HepG2 (cell line): Measurements from ENCODE around the gene KMT2E. TPM values are rescaled to one million over a fixed set of nuclear protein-coding genes. Genes with fewer than 3 reads are reported as not detected.
A peak's percentile ranks its signal among the peaks of the same experiment; 100 is the strongest.

Experiments used
- ATAC-seq: fragments of 200-7000 bp; cut with Tn5 transposase; 3 replicates; pipeline ENCODE4 v1.9.1; 2020; ENCODE audit warnings: mild to moderate bottlenecking, moderate library complexity
- BruUV-seq: library from RNA; stranded (reverse); fragments of 400-500 nt; replicated peaks from 2 replicates; lab custom pipeline; 2021; lab: Mats Ljungman, UMichigan
- CTCF ChIA-PET: fragments of 300-600 bp; formaldehyde crosslinking; extraction: SDS; loops from one replicate; lab custom pipeline; 2021; ENCODE audit warnings: low total read pairs, inconsistent platforms, low intra/inter-chr PET ratio; lab: Yijun Ruan, JAX
- POLR2A ChIA-PET: fragments of 350-600 bp; sonication (Branson Sonifier 250); formaldehyde crosslinking; loops from one replicate; lab custom pipeline; 2020; ENCODE audit warnings: antibody characterized with exemption, inconsistent platforms; lab: Yijun Ruan, JAX
- DNase-seq: peaks from one replicate; pipeline ENCODE4 v3.0.0-alpha.2; 2015; ENCODE audit warnings: low spot score
- FAIRE-seq: peaks from 3 replicates; lab custom pipeline; 2011; peaks lifted over from hg19 to GRCh38; lab: Jason Lieb, UNC
- H2AFZ ChIP-seq: one replicate; pipeline ENCODE4 v1.6.1; 2011; ENCODE audit warnings: low read length, inconsistent platforms
- H3K27ac ChIP-seq: fragments of 300-600 bp; 3 replicates; pipeline ENCODE4 v1.8.0; 2011; ENCODE audit warnings: mixed run types, mild to moderate bottlenecking, mixed read lengths, low read length, inconsistent platforms; ENCODE audit not compliant: insufficient read depth; ENCODE audit errors: extremely low read length
- H3K27me3 ChIP-seq, 2 experiments: fragments of 200-600 bp in 1 of 2; 2 replicates in 1 of 2; 3 replicates in 1 of 2; pipeline versions ENCODE4 v1.6.0 to v1.8.0; 2011; ENCODE audit warnings: low read length in 2 of 2, mild to moderate bottlenecking in 2 of 2, moderate library complexity in 2 of 2, inconsistent platforms in 1 of 2; ENCODE audit not compliant: insufficient read depth in 2 of 2, control insufficient read depth in 1 of 2
- H3K36me3 ChIP-seq, 2 experiments: fragments of 200-600 bp in 1 of 2; replicated peaks in 1 of 2; 2 replicates in 1 of 2; 3 replicates in 1 of 2; pipeline versions ENCODE4 v1.5.1 to v1.8.0; 2011; ENCODE audit warnings: low read length in 2 of 2, inconsistent platforms in 1 of 2; ENCODE audit not compliant: insufficient read depth in 2 of 2, control insufficient read depth in 1 of 2
- H3K4me1 ChIP-seq: 2 replicates; pipeline ENCODE4 v1.5.1; 2012; ENCODE audit warnings: low read length, inconsistent platforms; ENCODE audit not compliant: insufficient read depth
- H3K4me2 ChIP-seq: 2 replicates; pipeline ENCODE4 v1.6.0; 2011; ENCODE audit warnings: low read depth, low read length, inconsistent platforms
- H3K4me3 ChIP-seq, 3 experiments: fragments of 200-600 bp in 1 of 3; sonication (generic), shearing (Covaris generic) in 1 of 3; replicated peaks in 1 of 3; 2 replicates each; pipeline ENCODE4 v1.5.1; 2011 to 2016; ENCODE audit warnings: low read length in 3 of 3, inconsistent platforms in 2 of 3, low read depth in 2 of 3, mild to moderate bottlenecking in 2 of 3, control low read depth in 1 of 3, mixed read lengths in 1 of 3; ENCODE audit not compliant: insufficient read depth in 1 of 3
- H3K79me2 ChIP-seq: one replicate; pipeline ENCODE4 v1.6.1; 2011; ENCODE audit warnings: low read length, inconsistent platforms; ENCODE audit not compliant: insufficient read depth
- H3K9ac ChIP-seq: 2 replicates; pipeline ENCODE4 v1.6.0; 2011; ENCODE audit warnings: mild to moderate bottlenecking, low read depth, low read length, inconsistent platforms; ENCODE audit not compliant: insufficient read depth
- H3K9me3 ChIP-seq: 2 replicates; pipeline ENCODE4 v1.5.1; 2012; ENCODE audit warnings: mild to moderate bottlenecking, low read length
- H4K20me1 ChIP-seq: 2 replicates; pipeline ENCODE4 v1.6.0; 2011; ENCODE audit warnings: inconsistent platforms, mild to moderate bottlenecking, low read length, moderate library complexity; ENCODE audit not compliant: insufficient read depth
- ATF4 ChIP-seq, 2 experiments: fragments of 450-650 bp in 1 of 2; sonication (generic) in 1 of 2; formaldehyde crosslinking; IDR thresholded peaks; 2 replicates each; pipeline versions ENCODE4 v1.5.0 to v1.8.0; 2020 to 2022; ENCODE audit warnings: mild to moderate bottlenecking in 1 of 2, missing genetic modification reagents in 1 of 2
- GATAD2A ChIP-seq: IDR thresholded peaks from 2 replicates; pipeline ENCODE4 v1.6.1; 2016
- GPN1 ChIP-seq: sonication (generic); formaldehyde crosslinking; IDR thresholded peaks from 2 replicates; pipeline ENCODE4 v1.5.1; 2020; ENCODE audit warnings: missing genetic modification reagents, borderline replicate concordance
- PAF1 ChIP-seq: IDR thresholded peaks from 2 replicates; pipeline ENCODE4 v1.6.1; 2016; ENCODE audit warnings: missing genetic modification reagents, missing compliant biosample characterization
- ZBTB38 ChIP-seq: sonication (generic); formaldehyde crosslinking; IDR thresholded peaks from 2 replicates; pipeline ENCODE4 v1.5.1; 2020; ENCODE audit warnings: mild to moderate bottlenecking, missing genetic modification reagents
- WGBS: methylation state at CpG from one replicate; pipeline ENCODE4 v1.1.6; 2017; ENCODE audit warnings: low lambda C conversion rate; 5-methylcytosine and 5-hydroxymethylcytosine counted together
- in situ Hi-C: cut with HindIII; loops from 2 replicates; pipeline ENCODE4 v1.10.0; 2017; ENCODE audit warnings: low pct_unique_long_range_greater_than_20kb; ENCODE audit not compliant: extremely low pct_ligation_motif_present
- intact Hi-C: fragments of 100-400 bp; cut with micrococcal nuclease; formaldehyde crosslinking; loops from one replicate; pipeline ENCODE4 v1.10.0; 2022; ENCODE audit not compliant: unreplicated experiment
- polyA plus RNA-seq, 8 experiments: library from polyadenylated mRNA; depleted of rRNA in 3 of 8; stranded (reverse) in 7 of 8; unstranded in 1 of 8; fragments of >200 nt; fragmentation: Illumina TruSeq in 4 of 8; extraction: Trizol in 4 of 8; gene quantifications; 2 replicates each; pipeline versions ENCODE4 v1.2.1 to v1.2.3, GENCODE V29; 2011 to 2016; ENCODE audit warnings: low read depth in 4 of 8, missing spikeins in 1 of 8, mixed read lengths in 1 of 8; ENCODE audit not compliant: insufficient read depth in 1 of 8
- total RNA-seq, 5 experiments: library from RNA; depleted of rRNA; stranded (reverse); fragments of >200 nt; fragmentation: Illumina TruSeq; extraction: Trizol; gene quantifications; 2 replicates each; pipeline ENCODE4 v1.2.3, GENCODE V29; 2016; ENCODE audit warnings: low read depth in 1 of 5

Gene KMT2E
- total and polyA plus RNA-seq, 2 of the 13 experiments (the other 11 are each of a cell fraction or from before 2014, with no cell fraction given): 6.3 to 24.4 TPM

- TF ChIP-seq GATAD2A (peak; percentile 1; the same call in 1 of the 2 replicates), ATF4 (CRISPR knock-in tag; IDR thresholded peaks at IDR 0.05) (0 out of 4 replicates have a peak, but pooled peaks of 1 of the 2 experiments have one; percentile 14), GPN1 (CRISPR knock-in tag) (no peak), ZBTB38 (CRISPR knock-in tag) (0 out of 2 replicates have a peak, but pooled peaks have one; percentile 25), PAF1 (CRISPR knock-in tag) (0 out of 2 replicates have a peak, but pooled peaks have one; percentile 3)
- Histone ChIP-seq H3K79me2 (peaks cover 34% of the 10 kb centered on the region), H3K4me1 (peaks cover 34% of the 10 kb centered on the region), H3K9ac (peak overlapping the region; percentile 87), H3K4me2 (peak overlapping the region; percentile 86), H3K27me3 (no peaks in the 10 kb centered on the region), H3K27ac (peak overlapping the region; percentile 92), H4K20me1 (peaks cover 16% of the 10 kb centered on the region), H3K36me3 (0 out of 5 replicates have a peak, but pooled peaks cover 0 to 4% of the 10 kb centered on the region in 2 experiments), H3K4me3 (peak overlapping the region; percentile 70 to 79 (median 78)), H2AFZ (no peak overlapping the region), H3K9me3 (no peaks in the 10 kb centered on the region)
- DNase-seq (no peak), ATAC-seq (no peak), FAIRE-seq (no peak)
- in situ Hi-C loops: no loop called here
- POLR2A ChIA-PET: interaction anchor here (1.0 to 3.4 kb wide), 10 partner anchors 10 to 72 kb away, joined by 3 to 50 read pairs (median 4); partner anchors contain the start of gene KMT2E
- BruUV-seq: no TSS peak
- WGBS: 77% methylated on average over 13 of the region's 13 CpGs
- CTCF ChIA-PET: no interaction called here
- intact Hi-C loops: loop anchor here (1.0 kb wide), 1 partner anchor 60 kb away; no protein-coding TSS in a partner anchor
Observed at GRCh38 chr7:104983076-104983577, 30.9 kb upstream of the KMT2E start.
